ENCODE results near the gene PSMA2. TPM values are rescaled to one million over a fixed set of nuclear protein-coding genes. Genes with fewer than 3 reads are reported as not detected.

PSMA2 gene
- polyA plus RNA-seq, 1 donor (not counting 4 experiments of a cell fraction or from before 2014, with no cell fraction given) = 251 TPM

DNA sequence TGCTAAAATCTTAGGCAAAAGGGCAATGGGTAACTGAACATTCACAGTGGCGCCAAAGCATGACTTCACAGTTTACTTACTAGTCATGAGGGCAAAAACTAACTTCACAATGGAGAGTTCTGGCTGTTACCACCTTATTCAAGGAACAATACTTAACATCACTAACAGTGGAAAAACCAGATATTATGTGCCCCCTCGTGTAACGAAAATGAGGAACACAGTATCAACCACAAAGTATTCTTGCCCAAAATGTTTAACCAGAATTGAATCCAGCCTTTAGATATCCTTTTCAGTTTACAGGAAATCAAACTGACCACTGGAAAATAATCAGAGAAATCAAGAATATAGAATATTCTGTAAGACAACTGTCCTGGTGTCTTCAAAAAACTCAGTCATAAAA lies 29.6 kb downstream of the PSMA2 start:
- dilution Hi-C loops (cut with MboI; ENCODE audit: extremely low pct_ligation_motif_present, low sequenced_read_pairs) = no loop called here
- FAIRE-seq = no peak

DNA sequence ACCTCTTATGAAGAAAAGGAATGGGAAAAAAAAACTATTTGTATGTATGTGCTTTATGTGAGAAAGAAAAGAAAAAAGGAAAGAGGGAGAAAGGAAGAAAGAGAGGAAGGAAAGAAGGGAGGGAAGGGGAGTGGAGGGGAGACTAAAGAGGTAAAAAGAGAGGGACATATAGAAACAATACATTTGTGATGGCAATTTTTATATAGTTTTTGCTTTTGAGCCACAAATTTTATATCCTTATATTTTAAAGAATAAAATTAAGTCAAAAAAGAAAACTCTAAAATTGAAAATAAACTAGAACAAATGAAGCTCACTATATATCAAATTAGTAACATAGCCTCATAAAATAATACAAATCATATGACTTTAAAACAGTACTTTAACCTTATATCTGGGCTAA lies 31.1 kb downstream of the PSMA2 start:
- H3K4me3 ChIP-seq (ENCODE audit: control insufficient read depth in 2 of 3, extremely low read depth in 1 of 3, insufficient read depth in 2 of 3, low read depth in 1 of 3, low read length in 3 of 3) = no peak overlapping the region
- H3K27ac ChIP-seq (ENCODE audit: control insufficient read depth, insufficient read depth, low read length) = no peak overlapping the region
- DNase-seq (ENCODE audit: low read depth, low spot score) (no peak), FAIRE-seq (no peak)
- H2AFZ ChIP-seq (ENCODE audit: control insufficient read depth, low read length) = no peak overlapping the region
- no peaks in the 10 kb centered on the region for H3K9me3 ChIP-seq (ENCODE audit: control insufficient read depth, low read depth, low read length)
- no peak overlapping the region for H3K4me2 ChIP-seq (ENCODE audit: control insufficient read depth, extremely low read depth, insufficient read depth, low read depth, low read length)
- H3K9ac ChIP-seq (ENCODE audit: control insufficient read depth, extremely low read depth, insufficient read depth, low read length) = no peak overlapping the region
- H3K9me1 ChIP-seq (ENCODE audit: control insufficient read depth, extremely low read depth, insufficient read depth, low read length) = no peaks in the 10 kb centered on the region
- H3K36me3 ChIP-seq (ENCODE audit: control insufficient read depth in 2 of 2, extremely low read depth in 1 of 2, insufficient read depth in 2 of 2, low read length in 2 of 2) = no peaks in the 10 kb centered on the region
- no peaks in the 10 kb centered on the region for H3K4me1 ChIP-seq (ENCODE audit: control insufficient read depth, extremely low read depth, insufficient read depth, low read length)
- TF ChIP-seq, protein P1, sequence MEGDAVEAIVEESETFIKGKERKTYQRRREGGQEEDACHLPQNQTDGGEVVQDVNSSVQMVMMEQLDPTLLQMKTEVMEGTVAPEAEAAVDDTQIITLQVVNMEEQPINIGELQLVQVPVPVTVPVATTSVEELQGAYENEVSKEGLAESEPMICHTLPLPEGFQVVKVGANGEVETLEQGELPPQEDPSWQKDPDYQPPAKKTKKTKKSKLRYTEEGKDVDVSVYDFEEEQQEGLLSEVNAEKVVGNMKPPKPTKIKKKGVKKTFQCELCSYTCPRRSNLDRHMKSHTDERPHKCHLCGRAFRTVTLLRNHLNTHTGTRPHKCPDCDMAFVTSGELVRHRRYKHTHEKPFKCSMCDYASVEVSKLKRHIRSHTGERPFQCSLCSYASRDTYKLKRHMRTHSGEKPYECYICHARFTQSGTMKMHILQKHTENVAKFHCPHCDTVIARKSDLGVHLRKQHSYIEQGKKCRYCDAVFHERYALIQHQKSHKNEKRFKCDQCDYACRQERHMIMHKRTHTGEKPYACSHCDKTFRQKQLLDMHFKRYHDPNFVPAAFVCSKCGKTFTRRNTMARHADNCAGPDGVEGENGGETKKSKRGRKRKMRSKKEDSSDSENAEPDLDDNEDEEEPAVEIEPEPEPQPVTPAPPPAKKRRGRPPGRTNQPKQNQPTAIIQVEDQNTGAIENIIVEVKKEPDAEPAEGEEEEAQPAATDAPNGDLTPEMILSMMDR (optimal IDR thresholded peaks at IDR 0.05 in 1 of 3, IDR thresholded peaks at IDR 0.05 in 1 of 3, conservative IDR thresholded peaks at IDR 0.05 in 1 of 3; ENCODE audit: extremely low read depth in 1 of 3, insufficient read depth in 2 of 3, low read length in 3 of 3) = no peak
- TF ChIP-seq EZH2 (IDR thresholded peaks at IDR 0.05; ENCODE audit: low read length) = no peak
- dilution Hi-C loops (cut with MboI; ENCODE audit: extremely low pct_ligation_motif_present, low sequenced_read_pairs) = no loop called here
- no peaks in the 10 kb centered on the region for H4K20me1 ChIP-seq (ENCODE audit: control insufficient read depth, extremely low read depth, insufficient read depth, low read length)
- no peaks in the 10 kb centered on the region for H3K27me3 ChIP-seq (ENCODE audit: control insufficient read depth, extremely low read depth, insufficient read depth, low read length)
- H3K79me2 ChIP-seq (ENCODE audit: control insufficient read depth, insufficient read depth, low read length) = no peaks in the 10 kb centered on the region

More for the DNA sequence above, 29.6 kb downstream of the PSMA2 start:
- Histone ChIP-seq H3K27ac (ENCODE audit: control insufficient read depth, insufficient read depth, low read length) (no peak overlapping the region), H3K79me2 (ENCODE audit: control insufficient read depth, insufficient read depth, low read length) (no peaks in the 10 kb centered on the region), H2AFZ (ENCODE audit: control insufficient read depth, low read length) (no peak overlapping the region), H4K20me1 (ENCODE audit: control insufficient read depth, extremely low read depth, insufficient read depth, low read length) (no peaks in the 10 kb centered on the region), H3K9me3 (ENCODE audit: control insufficient read depth, low read depth, low read length) (no peaks in the 10 kb centered on the region), H3K9me1 (ENCODE audit: control insufficient read depth, extremely low read depth, insufficient read depth, low read length) (no peaks in the 10 kb centered on the region), H3K4me2 (ENCODE audit: control insufficient read depth, extremely low read depth, insufficient read depth, low read depth, low read length) (no peak overlapping the region), H3K9ac (ENCODE audit: control insufficient read depth, extremely low read depth, insufficient read depth, low read length) (no peak overlapping the region), H3K27me3 (ENCODE audit: control insufficient read depth, extremely low read depth, insufficient read depth, low read length) (no peaks in the 10 kb centered on the region), H3K4me1 (ENCODE audit: control insufficient read depth, extremely low read depth, insufficient read depth, low read length) (no peaks in the 10 kb centered on the region), H3K36me3 (ENCODE audit: control insufficient read depth in 2 of 2, extremely low read depth in 1 of 2, insufficient read depth in 2 of 2, low read length in 2 of 2) (no peaks in the 10 kb centered on the region), H3K4me3 (ENCODE audit: control insufficient read depth in 2 of 3, extremely low read depth in 1 of 3, insufficient read depth in 2 of 3, low read depth in 1 of 3, low read length in 3 of 3) (no peak overlapping the region)
- TF ChIP-seq, protein P1 (optimal IDR thresholded peaks at IDR 0.05 in 1 of 3, IDR thresholded peaks at IDR 0.05 in 1 of 3, conservative IDR thresholded peaks at IDR 0.05 in 1 of 3; ENCODE audit: extremely low read depth in 1 of 3, insufficient read depth in 2 of 3, low read length in 3 of 3) = no peak
- TF ChIP-seq EZH2 (IDR thresholded peaks at IDR 0.05; ENCODE audit: low read length) = no peak
- DNase-seq (ENCODE audit: low read depth, low spot score) = no peak
